HG03066 (cell line): ENCODE measurements around the gene PLEKHG3.
"Not testable (repeated sequence)": the region's sequence is repeated elsewhere in the genome, so short reads cannot be mapped to it uniquely, and the experiment has no call there.

Experiments
- ATAC-seq: cut with Tn5 transposase; IDR thresholded peaks from one replicate; pipeline ENCODE4 v1.9.1; 2021; ENCODE audit warnings: low read depth; ENCODE audit not compliant: unreplicated experiment

The PLEKHG3 gene

DNA sequence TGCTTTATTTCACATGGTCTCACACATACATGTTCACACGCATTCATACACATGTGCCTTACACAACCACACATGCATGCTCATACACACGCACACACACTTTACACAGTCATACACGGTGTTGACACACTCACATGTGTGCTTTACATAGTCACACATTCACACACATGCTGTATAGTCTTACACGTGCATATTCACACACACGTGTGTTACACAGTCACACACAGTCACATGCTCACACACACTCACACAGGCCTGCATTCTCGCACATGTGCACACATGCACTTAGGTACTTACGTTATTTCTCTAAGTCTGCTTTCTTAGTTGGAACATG, 18.0 kb upstream of the PLEKHG3 start:
- ATAC-seq: no peak

DNA sequence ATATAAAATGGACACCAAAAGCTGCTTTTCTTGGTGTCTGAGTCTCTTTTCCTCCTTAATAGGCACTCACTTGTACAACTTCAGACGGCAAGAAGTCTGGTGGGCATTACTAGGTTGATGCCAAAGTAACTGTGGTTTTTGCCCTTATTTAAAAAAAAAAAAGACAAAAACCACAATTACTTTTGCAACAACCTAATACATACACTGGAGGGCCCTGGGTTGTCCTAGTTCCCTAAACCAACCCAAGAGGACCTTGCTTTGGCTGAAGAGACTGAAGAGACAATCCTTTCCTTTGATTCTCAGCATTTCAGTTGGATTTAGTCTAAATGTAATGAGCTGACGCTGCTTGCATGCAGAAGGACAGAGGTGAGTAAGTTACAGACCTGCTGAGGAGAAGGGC, 16.2 kb upstream of the PLEKHG3 start:
- ATAC-seq: no peak

DNA sequence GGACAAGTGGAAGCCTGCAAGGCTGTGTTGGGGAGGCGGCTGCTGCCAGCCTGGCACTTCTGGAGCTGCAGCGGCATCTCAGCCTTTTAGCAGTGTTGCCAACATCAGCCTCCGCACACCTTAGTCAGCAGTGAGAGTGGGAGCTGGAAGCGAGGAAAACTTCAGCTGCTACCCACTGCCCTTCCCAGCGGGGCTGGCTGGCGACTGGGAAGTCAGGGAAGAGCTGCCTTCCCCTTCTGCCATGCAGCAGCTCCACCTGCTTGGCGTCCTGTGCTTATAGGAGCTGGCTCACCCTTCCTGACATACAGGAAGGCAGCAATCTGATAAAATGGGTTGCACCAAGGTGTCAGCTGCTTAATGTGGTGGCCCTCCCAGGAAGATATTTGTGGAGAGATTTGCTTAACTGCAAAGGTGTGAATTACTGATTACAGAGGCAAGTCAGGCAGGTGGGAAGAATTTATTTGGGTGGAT, 15.4 kb upstream of the PLEKHG3 start:
- no peak for ATAC-seq

DNA sequence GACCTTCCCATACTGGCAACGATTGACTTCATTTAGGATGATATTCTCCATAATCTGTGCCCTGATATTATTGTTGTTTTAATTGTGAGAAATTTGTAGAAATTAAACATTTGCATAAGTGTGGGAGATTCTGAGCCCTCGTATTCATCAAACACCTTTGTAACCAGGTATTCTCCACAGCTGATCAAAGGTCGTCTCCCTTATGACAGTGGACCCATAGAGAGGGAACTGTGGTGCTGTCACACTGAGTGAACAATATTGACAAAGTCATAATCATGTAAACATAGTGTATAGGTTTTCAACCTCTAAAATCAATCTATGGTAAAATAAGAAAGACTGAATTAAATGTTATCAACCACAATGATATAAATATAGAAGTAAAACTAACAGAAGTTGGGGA, 14.9 kb upstream of the PLEKHG3 start:
- ATAC-seq: no peak

DNA sequence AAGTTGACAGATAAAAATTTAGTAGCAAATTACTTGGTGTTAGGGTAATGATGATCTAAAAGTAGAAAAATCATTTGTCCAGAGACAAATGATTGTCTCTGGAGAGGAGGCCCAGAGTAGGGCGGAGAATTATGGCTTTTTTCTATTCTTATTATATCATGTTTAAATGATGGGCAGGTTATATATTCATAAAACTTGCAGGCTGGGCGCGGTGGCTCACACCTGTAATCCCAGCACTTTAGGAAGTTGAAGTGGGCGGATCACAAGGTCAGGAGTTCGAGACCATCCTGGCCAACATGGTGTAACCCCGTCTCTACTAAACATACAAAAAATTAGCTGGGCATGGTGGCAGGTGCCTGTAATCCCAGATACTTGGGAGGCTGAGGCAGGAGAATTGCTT, 13.6 kb upstream of the PLEKHG3 start:
- not testable (repeated sequence) for ATAC-seq

DNA sequence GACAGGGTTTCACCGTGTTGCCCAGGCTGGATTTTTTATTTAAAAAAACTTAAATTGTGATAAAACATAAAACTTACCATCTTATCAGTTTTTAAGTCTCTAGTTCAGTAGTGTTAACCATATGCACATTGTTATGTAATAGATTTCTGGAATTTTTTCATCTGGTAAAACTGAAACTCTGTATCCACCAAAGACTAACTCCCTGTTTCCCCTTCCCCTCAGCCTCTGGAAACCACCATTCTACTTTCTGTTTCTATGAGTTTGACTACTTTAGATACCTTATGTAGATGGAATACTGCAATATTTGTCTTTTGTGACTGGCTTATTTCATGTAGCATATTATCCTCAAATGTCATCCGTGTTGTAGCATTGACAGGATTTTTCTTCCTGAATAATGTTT, 12.8 kb upstream of the PLEKHG3 start:
- no peak for ATAC-seq

DNA sequence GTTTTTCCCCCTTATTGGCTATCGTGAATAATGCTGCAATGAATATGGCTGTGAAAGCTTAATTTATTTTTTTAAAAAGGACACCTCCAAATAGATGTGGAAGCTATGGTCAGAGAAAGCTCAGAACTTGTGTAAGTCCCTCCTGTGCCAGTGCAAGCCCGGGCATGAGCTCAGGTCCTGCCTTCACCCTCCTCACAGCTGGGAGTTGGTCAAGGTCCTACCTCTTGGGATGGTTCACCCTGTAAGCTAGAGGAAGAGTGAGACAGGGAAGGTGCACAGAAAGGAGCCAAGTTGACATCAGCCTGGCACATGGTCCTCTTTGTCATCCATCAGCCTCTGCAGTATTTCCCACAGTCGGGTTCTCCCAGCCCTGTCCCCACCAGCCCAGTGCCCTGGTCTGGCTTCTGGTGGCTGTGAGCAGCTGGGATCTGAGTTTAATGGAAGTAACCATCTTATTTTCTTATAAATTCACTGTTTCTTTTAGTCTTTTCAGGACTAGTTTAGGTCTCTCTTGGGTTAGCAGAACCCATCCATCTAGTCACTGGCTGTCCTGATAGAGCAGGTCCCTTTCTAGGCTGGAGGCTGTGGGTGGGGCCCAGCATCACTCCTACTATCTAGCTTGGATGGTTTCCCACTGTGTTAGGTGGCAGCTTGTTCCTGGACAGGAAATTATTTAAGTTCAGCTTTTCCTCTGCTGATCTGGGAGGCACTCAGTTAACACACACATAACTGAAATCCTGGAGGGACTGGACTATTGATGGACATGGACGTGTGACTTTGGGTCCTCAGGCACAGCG, 11.8 kb upstream of the PLEKHG3 start:
- no peak for ATAC-seq

DNA sequence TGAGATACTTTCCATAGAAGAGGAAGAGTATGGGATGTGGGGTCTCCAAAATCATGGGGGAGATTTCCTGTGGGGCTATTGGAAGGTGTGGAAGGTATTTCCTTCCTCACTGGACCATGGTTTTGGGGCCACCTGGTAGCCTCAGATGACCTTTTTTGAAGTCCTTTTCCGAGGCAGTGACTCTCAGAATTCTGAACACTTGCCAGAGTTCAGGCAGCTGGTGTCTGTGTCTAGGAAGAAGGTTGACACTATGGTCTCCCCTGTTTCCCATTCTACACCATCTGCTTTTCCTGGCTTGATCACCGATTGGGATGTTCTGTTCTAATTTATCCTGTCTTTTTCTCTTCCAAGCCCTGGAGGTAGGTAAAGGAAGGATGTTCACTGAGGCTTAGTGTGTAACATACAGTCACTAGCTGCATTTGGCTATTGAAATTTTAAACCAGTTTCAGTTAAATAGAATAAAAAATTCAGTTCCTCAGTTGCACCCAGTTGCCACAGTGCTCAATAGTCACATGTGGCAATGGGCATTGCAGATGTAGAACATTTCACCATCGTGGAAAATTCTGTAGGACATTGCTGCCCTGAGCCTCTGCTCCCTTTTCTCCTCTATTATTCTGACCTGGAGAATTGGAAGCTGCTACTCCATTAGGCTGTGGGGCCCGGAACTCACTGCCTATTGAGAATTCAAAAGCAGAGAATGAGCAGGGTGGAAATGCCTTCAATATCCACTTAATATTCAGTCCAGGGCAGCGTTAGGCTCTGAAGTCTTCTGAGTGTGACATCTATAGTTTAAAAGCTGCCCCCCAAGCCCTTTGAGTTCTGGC, 11.0 kb upstream of the PLEKHG3 start:
- ATAC-seq: no peak

DNA sequence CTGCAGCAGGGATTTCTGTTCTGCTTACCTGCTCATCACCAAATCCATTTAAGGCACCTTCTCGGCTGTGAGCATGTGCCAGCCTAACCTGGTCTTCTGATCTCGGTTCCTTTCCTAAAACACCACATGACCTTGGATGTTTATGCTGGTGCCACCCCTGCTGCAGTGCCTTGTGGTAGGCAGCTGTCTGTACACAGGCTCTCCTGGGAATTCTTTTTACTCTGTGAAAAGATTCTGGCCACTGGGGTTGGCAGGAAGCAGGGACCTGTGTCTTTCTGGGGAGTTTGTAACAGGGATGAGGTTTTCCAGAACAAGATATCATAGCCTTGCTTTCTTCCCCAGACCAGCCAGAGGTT, 10.4 kb upstream of the PLEKHG3 start:
- ATAC-seq: no peak

DNA sequence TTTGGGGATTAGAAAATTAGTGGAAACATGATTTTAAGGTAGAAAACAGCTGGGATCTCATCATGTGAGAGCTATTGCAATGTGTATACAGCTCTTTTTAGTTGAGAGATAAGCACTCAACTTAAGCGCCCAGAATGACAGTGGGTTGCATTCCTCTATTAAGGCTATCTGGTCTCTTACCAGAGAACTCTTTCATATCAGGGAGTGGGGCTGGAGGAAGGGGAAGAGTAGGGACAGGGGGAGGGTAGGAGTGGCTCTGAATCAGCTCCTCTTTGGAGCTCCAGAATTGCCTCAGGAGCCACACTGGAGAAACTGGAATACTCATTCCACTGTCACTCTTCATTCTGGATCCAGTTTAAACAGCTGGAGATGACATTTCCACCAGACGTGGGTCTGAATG, 9.2 kb upstream of the PLEKHG3 start:
- no peak for ATAC-seq

DNA sequence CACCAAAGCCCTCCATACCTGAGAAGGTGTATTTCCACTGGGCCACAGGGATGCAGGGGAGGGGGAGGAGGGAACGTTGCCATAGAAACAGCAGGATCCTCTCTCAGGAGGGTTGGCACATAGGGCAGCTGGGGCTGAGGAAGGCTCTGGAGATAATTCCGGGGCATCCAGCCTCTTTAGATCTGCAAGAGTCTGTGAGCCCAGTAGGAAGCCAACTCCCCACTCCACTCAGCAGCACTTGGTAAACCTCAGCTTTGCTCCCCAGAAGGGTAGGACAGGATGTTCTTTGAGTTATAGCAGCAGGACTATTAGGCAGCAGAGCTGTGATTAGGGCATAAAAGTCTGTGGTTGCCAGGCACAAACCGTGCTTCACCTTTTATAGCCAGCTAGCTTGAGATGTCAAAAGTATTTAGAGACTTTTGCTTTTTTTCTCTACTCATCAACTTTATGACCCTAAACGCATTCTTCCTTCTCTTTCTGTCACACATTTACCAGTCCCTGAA, 7.8 kb upstream of the PLEKHG3 start:
- no peak for ATAC-seq

DNA sequence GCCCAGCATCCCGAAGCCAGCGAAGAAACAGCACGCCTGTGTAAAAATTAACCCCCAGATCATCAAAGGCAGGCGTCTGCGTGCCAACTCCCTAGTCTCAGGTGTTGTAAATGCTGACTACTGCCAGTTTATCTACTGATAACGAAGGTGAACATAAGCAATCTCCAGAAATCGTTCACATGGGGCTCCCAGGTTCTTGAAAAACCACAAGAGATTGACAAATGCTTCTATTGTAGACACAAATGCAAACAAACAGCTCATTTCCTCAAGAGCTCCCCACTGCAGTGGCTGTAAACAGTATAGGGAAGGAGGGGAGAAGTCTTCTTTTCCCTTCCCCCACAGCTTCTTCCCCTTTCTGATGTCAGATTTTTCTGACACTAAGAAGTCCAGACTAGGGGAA, 5.3 kb upstream of the PLEKHG3 start:
- no peak for ATAC-seq

DNA sequence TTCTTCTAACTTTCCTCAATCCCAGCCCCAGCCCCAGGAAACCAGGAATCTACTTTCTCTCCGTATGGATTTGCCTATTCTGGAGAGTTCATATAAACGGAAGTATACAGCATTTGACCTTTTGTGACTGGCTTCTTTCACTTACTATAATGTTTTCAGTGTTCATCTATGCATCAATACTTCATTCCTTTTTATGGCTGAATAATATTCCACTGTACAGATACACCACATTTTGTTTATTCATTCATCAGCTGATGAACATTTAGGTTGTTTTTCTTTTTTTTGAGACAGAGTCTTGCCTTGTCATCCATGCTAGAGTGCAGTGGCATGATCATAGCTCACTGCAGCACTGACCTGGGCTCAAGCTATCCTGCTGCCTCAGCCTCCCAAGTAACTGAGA, 3.9 kb upstream of the PLEKHG3 start:
- no peak for ATAC-seq

DNA sequence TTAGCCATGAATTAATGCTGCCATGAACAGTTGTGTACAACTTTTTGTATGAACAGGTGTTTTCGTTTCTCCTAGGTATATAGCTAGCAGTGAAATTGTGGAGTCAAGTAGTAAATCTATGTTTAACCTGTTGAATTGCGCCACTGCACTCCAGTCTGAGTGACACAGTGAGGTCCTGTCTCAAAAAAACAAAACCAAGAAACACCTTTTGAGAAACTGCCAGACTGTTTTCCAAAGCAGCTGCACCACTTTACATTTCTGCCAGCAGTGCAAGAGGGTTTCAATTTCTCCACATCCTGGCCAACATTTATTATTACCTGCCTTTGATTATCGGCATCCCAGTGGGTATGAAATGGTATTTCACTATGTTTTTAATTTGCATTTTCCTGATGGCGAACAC, 3.3 kb upstream of the PLEKHG3 start:
- no peak for ATAC-seq

DNA sequence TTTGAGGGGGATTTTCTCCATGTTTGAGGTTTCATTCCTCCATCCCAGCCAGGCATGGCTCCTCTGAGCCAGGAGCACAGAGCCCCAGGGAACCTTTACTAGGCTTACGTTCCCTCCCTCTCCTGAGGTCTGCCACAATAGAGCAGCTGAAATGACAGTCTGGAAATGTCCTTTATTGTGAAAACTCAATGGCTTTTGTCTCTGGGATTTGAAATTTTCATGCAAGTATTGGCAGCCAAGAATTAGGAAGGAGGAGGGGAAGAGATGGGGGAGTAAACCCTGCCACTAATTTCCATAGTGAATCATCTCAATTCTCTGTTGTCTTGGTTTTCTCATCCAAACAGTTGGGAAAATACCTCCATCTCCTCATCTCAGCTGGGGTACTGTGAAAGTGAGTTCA, 2.6 kb upstream of the PLEKHG3 start:
- ATAC-seq: no peak

DNA sequence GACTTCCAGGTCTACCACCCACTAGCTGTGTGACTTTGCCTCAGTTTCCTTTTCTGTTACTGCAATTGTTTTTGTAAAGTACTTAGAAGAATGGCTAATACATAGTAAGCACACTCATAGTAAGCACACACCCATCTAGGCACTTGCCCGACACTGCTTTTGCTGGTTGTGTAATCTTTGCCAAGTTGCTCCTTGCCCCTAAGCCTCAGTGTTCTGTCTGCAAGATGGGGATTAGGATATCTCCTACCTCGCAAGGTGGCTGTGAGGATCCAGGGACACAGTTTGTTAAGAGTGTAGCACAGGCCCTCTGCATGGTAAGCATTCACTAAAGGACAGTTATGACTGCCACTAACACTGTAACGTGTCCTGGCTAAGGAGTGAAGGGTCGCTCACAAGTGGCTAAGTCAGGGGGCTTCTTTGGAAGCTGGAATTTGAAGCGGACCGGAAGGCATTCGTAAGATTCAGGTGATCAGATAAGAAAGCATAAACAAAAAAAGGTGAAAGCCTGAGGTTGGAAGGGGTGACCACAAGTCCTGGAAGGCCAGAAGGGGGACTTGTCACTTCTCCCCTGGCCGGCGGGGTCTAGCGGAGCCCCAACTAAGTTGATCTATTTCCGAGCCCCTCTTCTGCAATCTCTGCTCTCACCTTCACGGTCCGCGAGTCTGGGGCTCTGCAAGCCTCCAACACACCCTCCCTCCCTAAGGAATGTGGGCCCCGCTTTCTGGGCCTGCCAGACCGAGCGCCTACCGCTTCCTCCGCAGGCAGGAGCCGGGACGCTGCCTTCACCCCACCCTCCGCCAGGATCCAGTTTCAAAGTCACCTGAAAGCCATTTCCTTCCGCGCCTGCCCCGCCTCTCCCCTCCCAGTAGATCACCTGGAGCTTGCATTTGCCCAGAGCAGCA, 1.5 kb upstream of the PLEKHG3 start:
- ATAC-seq: no peak

DNA sequence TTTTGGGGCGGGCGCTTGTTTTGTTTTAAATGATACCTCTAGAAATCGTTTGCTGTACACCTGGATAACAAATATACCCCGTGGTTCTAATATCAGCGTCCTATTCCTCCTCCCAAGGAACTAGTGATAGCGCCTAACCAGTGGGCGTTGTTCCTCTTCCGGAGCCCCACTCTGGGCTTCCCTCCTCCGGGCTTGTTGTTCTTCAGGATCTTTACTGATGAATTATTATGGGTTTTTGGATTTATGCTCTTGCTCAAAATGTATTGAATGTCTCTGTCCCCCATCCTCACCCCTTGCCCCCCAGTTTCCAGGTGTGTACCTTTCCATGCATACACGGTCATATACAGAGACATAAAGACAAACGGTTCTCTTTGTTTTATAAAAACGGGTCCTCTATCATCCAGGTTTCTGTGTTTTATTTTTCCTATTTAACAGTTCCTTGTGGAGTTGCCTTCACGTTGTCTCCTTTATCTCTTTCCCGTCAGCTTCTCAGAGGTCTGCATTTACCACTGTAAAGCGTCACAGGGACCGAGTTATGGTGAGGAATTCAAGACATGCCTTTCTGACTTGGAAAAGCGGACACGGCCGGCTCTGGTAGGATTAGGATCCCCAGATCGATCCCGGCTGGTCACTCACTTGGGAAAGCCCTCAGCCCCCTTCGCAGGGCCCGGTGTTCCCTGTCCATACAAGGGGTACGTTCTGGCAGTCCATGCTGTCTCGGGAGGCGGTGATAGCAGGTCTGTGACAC, 655 bp upstream of the PLEKHG3 start:
- no peak for ATAC-seq

DNA sequence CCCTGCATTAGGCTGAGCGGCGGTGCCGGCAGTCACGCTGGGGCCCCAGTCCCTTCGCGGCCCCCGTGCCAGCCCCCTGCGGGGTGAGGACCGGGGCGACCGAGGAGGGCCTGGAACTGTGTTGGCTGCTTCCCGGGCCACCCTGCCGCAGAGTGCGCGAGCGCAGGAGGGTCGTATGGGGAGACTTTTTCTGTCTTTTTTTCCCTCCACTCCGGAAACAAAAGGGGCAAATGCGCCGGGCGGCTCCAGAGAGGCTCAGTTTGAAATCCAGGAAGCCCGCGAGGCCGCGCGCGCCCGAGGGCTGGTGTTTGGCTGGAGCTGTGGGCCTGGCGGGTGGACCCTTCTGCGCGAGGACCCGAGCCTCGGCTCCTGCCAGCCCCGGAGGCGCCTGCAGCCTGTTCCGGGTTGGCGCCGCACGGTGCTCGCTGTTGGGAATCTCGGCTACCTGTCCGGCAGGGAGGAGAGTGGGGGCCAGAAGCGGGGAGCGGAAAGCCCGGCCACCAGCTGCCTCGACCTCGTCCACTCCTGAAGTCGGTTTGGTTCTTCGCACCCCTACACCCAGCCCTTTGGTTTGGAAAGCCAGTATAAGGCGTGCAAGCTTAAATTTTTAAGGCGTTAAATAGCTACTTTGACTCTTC, 638 bp downstream of the PLEKHG3 start:
- no peak for ATAC-seq

DNA sequence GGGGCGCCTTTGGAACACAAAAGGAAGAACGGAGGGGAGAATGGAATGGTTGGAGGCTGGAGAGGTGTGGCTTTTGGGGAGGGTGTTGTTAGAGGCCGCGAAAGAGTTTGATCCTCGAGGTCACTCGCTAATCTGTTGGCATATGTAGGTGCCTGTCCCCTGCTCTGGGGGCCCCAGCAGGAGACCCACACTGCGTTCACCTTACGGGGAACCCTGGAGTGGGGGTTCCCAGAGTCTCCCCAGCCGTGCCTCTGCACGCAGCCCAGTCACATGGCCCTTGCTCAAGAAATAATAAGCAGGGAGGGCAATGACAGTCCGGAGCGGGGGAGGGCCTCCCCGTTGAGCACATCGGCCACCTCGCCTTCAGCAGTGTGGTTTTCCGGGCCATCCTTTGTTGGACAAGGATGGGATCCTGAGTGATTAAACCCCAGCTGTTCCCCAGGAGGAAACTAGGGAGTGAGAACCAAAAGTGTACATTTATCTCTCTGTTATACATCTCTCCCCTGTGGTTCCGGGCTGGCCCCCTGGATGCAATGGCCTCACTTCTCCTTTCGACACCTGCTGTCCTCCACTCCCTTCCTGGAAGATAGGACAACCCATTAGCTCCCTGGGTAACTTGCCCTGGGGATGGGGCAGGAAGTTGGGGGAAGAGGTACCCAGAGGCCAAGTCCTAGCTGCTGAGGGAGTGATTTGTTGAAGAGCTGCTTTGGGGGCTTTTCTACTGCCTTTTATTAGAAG, 1.3 kb downstream of the PLEKHG3 start:
- no peak for ATAC-seq
